Measurements from ENCODE around the gene DUSP11.
"Not testable (repeated sequence)": the region's sequence is repeated elsewhere in the genome, so short reads cannot be mapped to it uniquely, and the experiment has no call there.

DUSP11 gene

GRCh38 chr2:73736378-73736777, 43.5 kb downstream of the DUSP11 start:
- peak overlapping the region; percentile 72 for H3K27ac ChIP-seq (replicated peaks)
- no peaks in the 10 kb centered on the region for H3K27me3 ChIP-seq (ENCODE audit: insufficient read depth, poor library complexity, severe bottlenecking)
- DNase-seq (ENCODE audit: low read depth in 1 of 2, low spot score in 1 of 2): no peak
- H3K4me3 ChIP-seq (replicated peaks; ENCODE audit: insufficient read depth, low read length): peak overlapping the region; percentile 76
- TF ChIP-seq POLR2AphosphoS5 (IDR thresholded peaks at IDR 0.05; ENCODE audit: low read depth) (no peak), REST (IDR thresholded peaks at IDR 0.05; ENCODE audit: insufficient replicate concordance, low read depth) (no peak), SPI1 (IDR thresholded peaks at IDR 0.05; ENCODE audit: borderline replicate concordance, low read depth) (no peak), GABPA (IDR thresholded peaks at IDR 0.05; ENCODE audit: low read depth) (no peak)
- TF ChIP-seq, protein P1, sequence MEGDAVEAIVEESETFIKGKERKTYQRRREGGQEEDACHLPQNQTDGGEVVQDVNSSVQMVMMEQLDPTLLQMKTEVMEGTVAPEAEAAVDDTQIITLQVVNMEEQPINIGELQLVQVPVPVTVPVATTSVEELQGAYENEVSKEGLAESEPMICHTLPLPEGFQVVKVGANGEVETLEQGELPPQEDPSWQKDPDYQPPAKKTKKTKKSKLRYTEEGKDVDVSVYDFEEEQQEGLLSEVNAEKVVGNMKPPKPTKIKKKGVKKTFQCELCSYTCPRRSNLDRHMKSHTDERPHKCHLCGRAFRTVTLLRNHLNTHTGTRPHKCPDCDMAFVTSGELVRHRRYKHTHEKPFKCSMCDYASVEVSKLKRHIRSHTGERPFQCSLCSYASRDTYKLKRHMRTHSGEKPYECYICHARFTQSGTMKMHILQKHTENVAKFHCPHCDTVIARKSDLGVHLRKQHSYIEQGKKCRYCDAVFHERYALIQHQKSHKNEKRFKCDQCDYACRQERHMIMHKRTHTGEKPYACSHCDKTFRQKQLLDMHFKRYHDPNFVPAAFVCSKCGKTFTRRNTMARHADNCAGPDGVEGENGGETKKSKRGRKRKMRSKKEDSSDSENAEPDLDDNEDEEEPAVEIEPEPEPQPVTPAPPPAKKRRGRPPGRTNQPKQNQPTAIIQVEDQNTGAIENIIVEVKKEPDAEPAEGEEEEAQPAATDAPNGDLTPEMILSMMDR (IDR thresholded peaks at IDR 0.05; ENCODE audit: insufficient read depth, low read length): no peak

- Histone ChIP-seq H3K27ac (replicated peaks) (no peak overlapping the region), H3K27me3 (ENCODE audit: insufficient read depth, poor library complexity, severe bottlenecking) (no peaks in the 10 kb centered on the region), H3K4me3 (replicated peaks; ENCODE audit: insufficient read depth, low read length) (no peak overlapping the region)
- no peak for TF ChIP-seq GABPA (IDR thresholded peaks at IDR 0.05; ENCODE audit: low read depth)
- TF ChIP-seq SPI1 (IDR thresholded peaks at IDR 0.05; ENCODE audit: borderline replicate concordance, low read depth): peak; percentile 44; the same call in 1 of the 2 replicates
- no peak for DNase-seq (ENCODE audit: low read depth in 1 of 2, low spot score in 1 of 2)
These were observed 49.1 kb downstream of the DUSP11 start for GRCh38 chr2:73730810-73731209.

DNA sequence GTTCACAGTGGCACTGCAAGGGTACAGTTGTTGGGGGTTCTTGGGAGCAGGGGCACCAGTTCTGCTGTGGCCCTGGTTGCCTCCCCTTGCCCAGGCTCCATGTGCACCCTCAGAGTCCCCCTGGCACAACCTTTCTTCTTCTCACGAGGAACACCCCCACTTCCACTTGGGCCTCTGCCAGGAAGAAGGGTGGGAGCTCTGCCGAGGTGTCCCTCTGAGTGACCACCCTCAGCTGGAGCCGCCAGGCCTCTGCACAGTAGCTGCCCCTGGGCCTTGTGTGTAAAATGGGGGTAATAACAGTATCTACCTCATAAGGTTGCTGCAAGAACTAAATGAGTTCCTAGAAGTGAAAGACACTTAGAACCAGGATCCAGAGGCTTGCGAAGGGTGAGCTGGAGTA, 51.2 kb downstream of the DUSP11 start:
- no peak for DNase-seq (ENCODE audit: low read depth in 1 of 2, low spot score in 1 of 2)
- TF ChIP-seq, protein P1 (IDR thresholded peaks at IDR 0.05; ENCODE audit: insufficient read depth, low read length): no peak
- TF ChIP-seq SPI1 (IDR thresholded peaks at IDR 0.05; ENCODE audit: borderline replicate concordance, low read depth): no peak
- no peak for TF ChIP-seq GABPA (IDR thresholded peaks at IDR 0.05; ENCODE audit: low read depth)
- no peak for TF ChIP-seq POLR2AphosphoS5 (IDR thresholded peaks at IDR 0.05; ENCODE audit: low read depth)
- no peak for TF ChIP-seq REST (IDR thresholded peaks at IDR 0.05; ENCODE audit: insufficient replicate concordance, low read depth)
- no peak overlapping the region for H3K4me3 ChIP-seq (replicated peaks; ENCODE audit: insufficient read depth, low read length)
- H3K27me3 ChIP-seq (ENCODE audit: insufficient read depth, poor library complexity, severe bottlenecking): no peaks in the 10 kb centered on the region
- H3K27ac ChIP-seq (replicated peaks): no peak overlapping the region

GRCh38 chr2:73728043-73728442, 51.9 kb downstream of the DUSP11 start:
- Histone ChIP-seq H3K4me3 (replicated peaks; ENCODE audit: insufficient read depth, low read length) (no peak overlapping the region), H3K27ac (replicated peaks) (no peak overlapping the region), H3K27me3 (ENCODE audit: insufficient read depth, poor library complexity, severe bottlenecking) (no peaks in the 10 kb centered on the region)
- TF ChIP-seq REST (IDR thresholded peaks at IDR 0.05; ENCODE audit: insufficient replicate concordance, low read depth) (no peak), POLR2AphosphoS5 (IDR thresholded peaks at IDR 0.05; ENCODE audit: low read depth) (no peak), SPI1 (IDR thresholded peaks at IDR 0.05; ENCODE audit: borderline replicate concordance, low read depth) (no peak), GABPA (IDR thresholded peaks at IDR 0.05; ENCODE audit: low read depth) (no peak)
- TF ChIP-seq, protein P1 (IDR thresholded peaks at IDR 0.05; ENCODE audit: insufficient read depth, low read length): no peak
- no peak for DNase-seq (ENCODE audit: low read depth in 1 of 2, low spot score in 1 of 2)

DNA sequence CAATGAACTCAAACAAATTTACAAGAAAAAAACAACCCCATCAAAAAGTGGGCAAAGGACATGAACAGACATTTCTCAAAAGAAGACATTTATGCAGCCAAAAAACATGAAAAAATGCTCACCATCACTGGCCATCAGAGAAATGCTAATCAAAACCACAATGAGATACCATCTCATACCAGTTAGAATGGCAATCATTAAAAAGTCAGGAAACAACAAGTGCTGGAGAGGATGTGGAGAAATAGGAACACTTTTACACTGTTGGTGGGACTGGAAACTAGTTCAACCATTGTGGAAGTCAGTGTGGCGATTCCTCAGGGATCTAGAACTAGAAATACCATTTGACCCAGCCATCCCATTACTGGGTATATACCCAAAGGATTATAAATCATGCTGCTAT, 53.2 kb downstream of the DUSP11 start:
- H3K27me3 ChIP-seq (ENCODE audit: insufficient read depth, poor library complexity, severe bottlenecking); H3K27ac ChIP-seq (replicated peaks); DNase-seq (ENCODE audit: low read depth in 1 of 2, low spot score in 1 of 2); H3K4me3 ChIP-seq (replicated peaks; ENCODE audit: insufficient read depth, low read length): not testable (repeated sequence)

Data from HL-60 (cell line).